ENCODE data around the gene TENM4.

The TENM4 gene

DNA sequence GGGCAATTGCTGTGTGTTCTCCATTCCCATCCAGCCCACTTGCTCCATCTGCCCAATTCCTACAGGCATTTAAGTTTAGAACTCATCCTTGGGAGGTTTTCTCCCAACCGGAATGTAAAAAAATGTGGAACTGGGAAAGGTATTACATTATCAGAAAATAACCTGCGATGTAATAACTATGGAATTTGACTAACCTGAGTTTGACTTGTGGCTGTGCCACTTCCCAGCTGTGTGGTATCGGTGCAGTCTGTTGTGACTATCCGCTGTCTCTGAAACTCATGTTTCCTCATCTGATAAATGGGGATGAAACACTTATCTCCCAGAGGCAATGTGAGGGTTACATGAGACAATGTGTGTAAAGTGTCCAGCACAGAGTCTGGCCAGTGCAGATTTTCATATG lies 77.6 kb downstream of the TENM4 start:
- TF ChIP-seq, protein P1, sequence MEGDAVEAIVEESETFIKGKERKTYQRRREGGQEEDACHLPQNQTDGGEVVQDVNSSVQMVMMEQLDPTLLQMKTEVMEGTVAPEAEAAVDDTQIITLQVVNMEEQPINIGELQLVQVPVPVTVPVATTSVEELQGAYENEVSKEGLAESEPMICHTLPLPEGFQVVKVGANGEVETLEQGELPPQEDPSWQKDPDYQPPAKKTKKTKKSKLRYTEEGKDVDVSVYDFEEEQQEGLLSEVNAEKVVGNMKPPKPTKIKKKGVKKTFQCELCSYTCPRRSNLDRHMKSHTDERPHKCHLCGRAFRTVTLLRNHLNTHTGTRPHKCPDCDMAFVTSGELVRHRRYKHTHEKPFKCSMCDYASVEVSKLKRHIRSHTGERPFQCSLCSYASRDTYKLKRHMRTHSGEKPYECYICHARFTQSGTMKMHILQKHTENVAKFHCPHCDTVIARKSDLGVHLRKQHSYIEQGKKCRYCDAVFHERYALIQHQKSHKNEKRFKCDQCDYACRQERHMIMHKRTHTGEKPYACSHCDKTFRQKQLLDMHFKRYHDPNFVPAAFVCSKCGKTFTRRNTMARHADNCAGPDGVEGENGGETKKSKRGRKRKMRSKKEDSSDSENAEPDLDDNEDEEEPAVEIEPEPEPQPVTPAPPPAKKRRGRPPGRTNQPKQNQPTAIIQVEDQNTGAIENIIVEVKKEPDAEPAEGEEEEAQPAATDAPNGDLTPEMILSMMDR (IDR thresholded peaks at IDR 0.05; ENCODE audit: control extremely low read depth, extremely low read depth, low read depth, missing control alignments), result no peak
- DNase-seq (ENCODE audit: extremely low spot score), result no peak
- ChIA-PET POLR2A (no interaction called here), CTCF (interaction anchor here (0.9 to 1.1 kb wide), 2 partner anchors 9 to 48 kb away, joined by 3 read pairs; no protein-coding TSS in a partner anchor)

DNA sequence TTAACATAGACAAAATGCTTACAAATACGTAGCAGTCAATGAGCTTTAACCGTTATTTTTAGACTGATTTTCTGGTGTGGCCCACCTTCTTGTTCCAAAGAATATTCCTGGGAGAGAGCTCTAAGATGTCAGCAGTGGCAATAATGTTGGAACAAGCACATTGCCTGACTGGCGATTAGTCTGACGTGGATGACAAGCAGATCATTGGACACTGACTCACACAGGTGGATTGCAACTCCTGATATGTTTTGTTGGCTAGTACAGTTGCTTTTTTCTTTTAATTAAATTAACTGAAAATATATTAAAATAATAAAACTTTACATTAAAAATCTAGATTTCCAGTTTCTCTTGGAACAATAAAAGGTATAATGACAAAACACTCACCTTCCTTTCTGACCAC lies 78.0 kb downstream of the TENM4 start:
- TF ChIP-seq, protein P1 (IDR thresholded peaks at IDR 0.05; ENCODE audit: control extremely low read depth, extremely low read depth, low read depth, missing control alignments), result no peak
- ChIA-PET POLR2A (no interaction called here), CTCF (interaction anchor here (0.9 to 1.2 kb wide), 3 partner anchors 9 to 49 kb away, joined by 3 to 5 read pairs (median 3); no protein-coding TSS in a partner anchor)
- DNase-seq (ENCODE audit: extremely low spot score), result no peak

DNA sequence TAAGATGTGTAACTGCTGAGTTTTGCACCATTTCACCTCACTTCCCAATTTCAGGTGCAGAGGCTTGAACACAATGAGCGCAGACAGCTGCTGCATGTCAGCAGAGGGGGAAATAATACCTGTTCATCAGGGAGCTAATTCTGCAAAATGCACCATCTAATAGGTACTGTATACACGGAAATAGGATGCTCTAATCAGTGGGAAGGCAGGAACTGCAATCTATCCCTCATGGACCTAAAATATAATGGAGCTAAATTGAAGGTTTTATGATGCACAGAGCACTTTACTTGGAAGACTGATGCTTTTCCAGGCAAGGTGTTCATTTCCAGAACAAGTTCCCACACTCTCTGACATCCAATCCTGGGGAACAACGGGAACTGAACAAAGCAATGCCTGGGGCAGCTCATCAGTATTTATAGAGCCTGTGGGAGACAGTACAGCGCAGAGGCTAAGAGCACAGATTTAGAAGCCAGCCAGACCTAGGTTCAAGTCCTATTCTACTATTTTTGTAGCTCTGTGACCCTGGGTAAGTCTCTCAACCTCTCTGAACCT lies 78.5 kb downstream of the TENM4 start:
- ChIA-PET POLR2A (no interaction called here), CTCF (interaction anchor here (0.9 to 1.2 kb wide), 3 partner anchors 8 to 49 kb away, joined by 3 to 5 read pairs (median 3); no protein-coding TSS in a partner anchor)
- DNase-seq (ENCODE audit: extremely low spot score), result no peak
- TF ChIP-seq, protein P1 (IDR thresholded peaks at IDR 0.05; ENCODE audit: control extremely low read depth, extremely low read depth, low read depth, missing control alignments), result no peak

DNA sequence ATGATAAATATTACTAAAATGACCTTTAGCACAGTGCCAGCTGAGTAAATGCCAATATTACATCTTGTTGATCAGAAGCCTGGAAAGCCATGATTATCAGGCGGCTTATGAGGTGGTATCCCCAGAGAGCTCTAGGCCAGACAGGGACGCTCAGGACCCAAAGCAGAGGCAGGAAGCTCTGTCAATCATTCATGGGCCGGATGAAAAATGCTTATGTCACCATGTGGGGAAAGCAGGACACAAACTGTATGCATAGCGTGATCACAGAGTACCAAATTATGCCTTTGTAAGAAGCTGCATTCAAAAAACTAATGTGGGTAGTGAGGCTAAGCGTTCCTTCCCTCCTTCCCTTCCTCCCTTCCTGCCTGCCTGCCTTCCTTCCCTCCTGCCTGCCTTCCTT lies 82.6 kb downstream of the TENM4 start:
- no peak for DNase-seq (ENCODE audit: extremely low spot score)
- CTCF ChIA-PET, result interaction anchor here (1.3 kb wide), 1 partner anchor 43 kb away, joined by 3 read pairs; no protein-coding TSS in a partner anchor

DNA sequence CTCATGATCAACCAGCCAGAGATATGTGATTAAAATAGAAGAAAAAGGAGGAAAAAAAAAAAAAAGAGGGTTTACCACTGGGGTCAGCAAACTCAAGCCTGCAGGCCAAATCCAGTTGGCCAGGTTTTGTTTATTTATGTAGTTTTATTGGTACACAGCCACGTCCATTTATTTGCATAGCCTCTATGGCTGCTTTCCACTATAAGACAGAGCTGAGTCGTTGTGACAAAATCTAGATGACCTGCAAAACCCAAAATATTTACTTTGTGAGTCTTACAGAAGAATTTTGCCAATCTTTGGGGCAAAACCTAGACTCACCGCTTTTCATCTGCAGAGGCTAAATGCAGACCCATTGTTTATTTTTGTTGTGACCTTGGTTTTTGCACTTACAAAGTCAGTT lies 87.1 kb downstream of the TENM4 start:
- POLR2A ChIA-PET, result no interaction called here

More for the DNA sequence above, 82.6 kb downstream of the TENM4 start:
- TF ChIP-seq, protein P1 (IDR thresholded peaks at IDR 0.05; ENCODE audit: control extremely low read depth, extremely low read depth, low read depth, missing control alignments), result no peak
- POLR2A ChIA-PET, result no interaction called here

DNA sequence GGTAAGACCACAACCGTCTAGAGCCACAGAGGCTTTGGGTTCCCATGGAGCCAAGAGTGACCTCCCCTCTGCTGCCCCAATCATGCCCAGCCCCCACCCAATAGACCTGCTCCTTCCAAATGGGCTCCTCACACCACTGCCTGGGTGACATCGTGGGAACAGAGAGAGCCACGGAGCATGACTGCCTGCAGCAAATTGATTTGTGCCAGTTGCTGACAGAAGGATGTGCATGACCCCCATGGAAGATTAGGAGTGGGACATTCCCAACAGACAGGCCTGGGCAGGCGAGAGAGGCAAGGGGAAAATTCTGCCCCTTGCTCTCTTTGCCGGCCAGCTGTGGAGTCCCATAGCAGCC lies 88.5 kb downstream of the TENM4 start:
- POLR2A ChIA-PET, result no interaction called here
- CTCF ChIA-PET, result interaction anchor here (2.9 kb wide), 1 partner anchor 9 kb away, joined by 8 read pairs; no protein-coding TSS in a partner anchor
- TF ChIP-seq, protein P1 (IDR thresholded peaks at IDR 0.05; ENCODE audit: control extremely low read depth, extremely low read depth, low read depth, missing control alignments), result no peak
- DNase-seq (ENCODE audit: extremely low spot score), result no peak

More for the DNA sequence above, 87.1 kb downstream of the TENM4 start:
- no peak for DNase-seq (ENCODE audit: extremely low spot score)
- CTCF ChIA-PET, result interaction anchor here (0.9 to 2.9 kb wide), 5 partner anchors 8 to 47 kb away, joined by 3 to 8 read pairs (median 3); no protein-coding TSS in a partner anchor
- TF ChIP-seq, protein P1 (IDR thresholded peaks at IDR 0.05; ENCODE audit: control extremely low read depth, extremely low read depth, low read depth, missing control alignments), result no peak
